Measurements from ENCODE around the gene ANGPTL4. TPM values are rescaled to one million over a fixed set of nuclear protein-coding genes. Genes with fewer than 3 reads are reported as not detected.
A peak's percentile ranks its signal among the peaks of the same experiment; 100 is the strongest.

ANGPTL4 gene
- total RNA-seq, 2 experiments from 2014 or later: not detected

GRCh38 chr19:8396185-8396562 is 32.2 kb downstream of the ANGPTL4 start:
- TF ChIP-seq CTCF (IDR thresholded peaks at IDR 0.05): no peak
- H3K4me1 Mint-ChIP-seq (ENCODE audit: low read depth): peaks cover 32% of the 10 kb centered on the region
- ChIA-PET POLR2A (no interaction called here), CTCF (no interaction called here)
- Histone ChIP-seq H3K27me3 (ENCODE audit: control insufficient read depth in 1 of 2, insufficient read depth in 2 of 2, low read length in 2 of 2) (no peaks in the 10 kb centered on the region), H3K4me1 (ENCODE audit: insufficient read depth, low read length) (peaks cover 36% of the 10 kb centered on the region), H3K36me3 (ENCODE audit: insufficient read depth, low read length) (peaks cover 17% of the 10 kb centered on the region), H3K9me3 (ENCODE audit: control insufficient read depth in 1 of 2, insufficient read depth in 1 of 2, low read length in 2 of 2) (no peaks in the 10 kb centered on the region), H3K4me3 (ENCODE audit: low read length) (no peak overlapping the region), H3K27ac (ENCODE audit: low read depth in 1 of 2, low read length in 2 of 2) (no peak overlapping the region)
- DNase-seq (no peak), ATAC-seq (ENCODE audit: poor library complexity) (no peak)
- no peak overlapping the region for H3K4me3 Mint-ChIP-seq
- H3K9me3 Mint-ChIP-seq: no peaks in the 10 kb centered on the region
- no peaks in the 10 kb centered on the region for H3K27me3 Mint-ChIP-seq
- intact Hi-C loops (cut with DNase I, micrococcal nuclease): loop anchor here (1.0 to 10.0 kb wide), 2 partner anchors 42 to 451 kb away; partner anchors contain the start of gene TIMM44 (in 1 of the 2)
- H3K36me3 Mint-ChIP-seq (ENCODE audit: low read depth): peaks cover 39% of the 10 kb centered on the region
- peak overlapping the region; percentile 74 for H3K27ac Mint-ChIP-seq

DNA sequence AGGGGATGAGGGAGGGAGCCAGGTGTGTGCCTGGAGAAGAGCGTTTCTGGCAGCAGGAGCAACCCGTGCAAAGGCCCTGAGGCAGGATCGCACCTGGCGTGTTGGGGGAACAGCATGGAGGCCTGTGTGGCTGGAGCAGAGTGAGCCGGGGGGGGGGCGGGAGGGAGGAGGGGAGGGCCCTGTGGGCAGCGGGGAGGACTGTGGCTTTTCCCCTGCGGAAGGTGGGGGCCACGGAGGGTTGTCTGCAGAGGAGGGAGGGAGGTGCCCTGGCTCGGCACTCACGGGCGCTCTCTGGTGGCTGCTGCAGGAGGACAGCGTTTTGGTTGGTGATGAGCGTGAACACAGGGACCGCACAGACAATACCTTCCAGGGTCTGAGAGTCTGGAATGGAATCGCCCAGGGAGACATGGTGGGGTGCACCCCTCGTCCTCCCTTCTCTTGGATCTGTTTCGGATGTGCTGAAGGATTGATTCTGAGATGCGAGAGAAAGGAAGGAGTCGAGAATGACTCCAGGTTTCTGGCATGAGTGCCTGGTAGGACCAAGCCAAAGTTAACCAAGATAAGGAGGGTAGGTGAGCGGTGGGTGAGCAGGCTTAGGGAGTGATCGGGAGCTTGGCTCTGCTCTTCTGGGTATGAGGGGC is 32.7 kb downstream of the ANGPTL4 start:
- H3K27me3 ChIP-seq (ENCODE audit: control insufficient read depth in 1 of 2, insufficient read depth in 2 of 2, low read length in 2 of 2): no peaks in the 10 kb centered on the region
- peaks cover 27% of the 10 kb centered on the region for H3K4me1 Mint-ChIP-seq (ENCODE audit: low read depth)
- DNase-seq (peak; percentile 38 to 89 (median 58)), ATAC-seq (ENCODE audit: poor library complexity) (peak; percentile 97)
- ChIA-PET CTCF (no interaction called here), POLR2A (no interaction called here)
- peak; percentile 59 for TF ChIP-seq CTCF (IDR thresholded peaks at IDR 0.05)
- peaks cover 42% of the 10 kb centered on the region for H3K36me3 Mint-ChIP-seq (ENCODE audit: low read depth)
- no peaks in the 10 kb centered on the region for H3K9me3 ChIP-seq (ENCODE audit: control insufficient read depth in 1 of 2, insufficient read depth in 1 of 2, low read length in 2 of 2)
- no peaks in the 10 kb centered on the region for H3K9me3 Mint-ChIP-seq
- H3K4me3 ChIP-seq (ENCODE audit: low read length): no peak overlapping the region
- peak overlapping the region; percentile 74 for H3K27ac Mint-ChIP-seq
- H3K27ac ChIP-seq (ENCODE audit: low read depth in 1 of 2, low read length in 2 of 2): no peak overlapping the region
- peaks cover 17% of the 10 kb centered on the region for H3K36me3 ChIP-seq (ENCODE audit: insufficient read depth, low read length)
- intact Hi-C loops (cut with DNase I, micrococcal nuclease): loop anchor here (1.0 to 10.0 kb wide), 2 partner anchors 42 to 452 kb away; partner anchors contain the start of gene TIMM44 (in 1 of the 2)
- H3K4me3 Mint-ChIP-seq: peak overlapping the region; percentile 16
- peaks cover 30% of the 10 kb centered on the region for H3K4me1 ChIP-seq (ENCODE audit: insufficient read depth, low read length)
- H3K27me3 Mint-ChIP-seq: no peaks in the 10 kb centered on the region

- H3K27ac ChIP-seq (ENCODE audit: low read depth in 1 of 2, low read length in 2 of 2): no peak overlapping the region
- no peaks in the 10 kb centered on the region for H3K27me3 ChIP-seq (ENCODE audit: control insufficient read depth in 1 of 2, insufficient read depth in 2 of 2, low read length in 2 of 2)
- TF ChIP-seq CTCF (IDR thresholded peaks at IDR 0.05): no peak
- H3K4me3 ChIP-seq (ENCODE audit: low read length): no peak overlapping the region
- ATAC-seq (ENCODE audit: poor library complexity) (no peak), DNase-seq (no peak)
- peaks cover 25% of the 10 kb centered on the region for H3K4me1 ChIP-seq (ENCODE audit: insufficient read depth, low read length)
- ChIA-PET POLR2A (no interaction called here), CTCF (no interaction called here)
- H3K36me3 ChIP-seq (ENCODE audit: insufficient read depth, low read length): peaks cover 23% of the 10 kb centered on the region
- peaks cover 21% of the 10 kb centered on the region for H3K4me1 Mint-ChIP-seq (ENCODE audit: low read depth)
- intact Hi-C loops (cut with DNase I, micrococcal nuclease): loop anchor here in 1 of 2 experiments (10.0 kb wide), 1 partner anchor 452 kb away; the partner anchor contains the start of gene TIMM44
- peaks cover 48% of the 10 kb centered on the region for H3K36me3 Mint-ChIP-seq (ENCODE audit: low read depth)
- no peaks in the 10 kb centered on the region for H3K27me3 Mint-ChIP-seq
- no peak overlapping the region for H3K4me3 Mint-ChIP-seq
- H3K9me3 Mint-ChIP-seq: no peaks in the 10 kb centered on the region
- H3K9me3 ChIP-seq (ENCODE audit: control insufficient read depth in 1 of 2, insufficient read depth in 1 of 2, low read length in 2 of 2): no peaks in the 10 kb centered on the region
- peak overlapping the region; percentile 74 for H3K27ac Mint-ChIP-seq
Measured at GRCh38 chr19:8397271-8397670, 33.3 kb downstream of the ANGPTL4 start.
